Panc1 (cell line): ENCODE measurements around the gene LONP1. TPM values are rescaled to one million over a fixed set of nuclear protein-coding genes. Genes with fewer than 3 reads are reported as not detected.

ENCODE experiments used
- ATAC-seq: fragments of 200-7000 bp; cut with Tn5 transposase; 2 replicates; pipeline ENCODE4 v1.9.1; 2020; ENCODE audit warnings: mild to moderate bottlenecking, moderate library complexity
- BruUV-seq: library from RNA; stranded (reverse); fragments of 400-500 nt; replicated peaks from 2 replicates; lab custom pipeline; 2021; lab: Mats Ljungman, UMichigan
- CTCF ChIA-PET: fragments of 300-600 bp; sonication (Branson Sonifier 250); formaldehyde crosslinking; loops from one replicate; lab custom pipeline; 2022; ENCODE audit warnings: antibody characterized with exemption; lab: Charles Lee
- POLR2A ChIA-PET: fragments of 300-600 bp; sonication (Branson Sonifier 250); formaldehyde crosslinking; loops from one replicate; lab custom pipeline; 2022; ENCODE audit warnings: antibody characterized with exemption; lab: Charles Lee
- DNase-seq: peaks from one replicate; pipeline ENCODE4 v3.0.0-alpha.2; 2010; ENCODE audit warnings: low read depth, low spot score
- H3K27ac ChIP-seq: 2 replicates; pipeline ENCODE4 v1.5.1; 2011; ENCODE audit warnings: mild to moderate bottlenecking, low read length, inconsistent platforms
- H3K27me3 ChIP-seq: fragments of 200-500 bp; sonication (Bioruptor generic); 2 replicates; pipeline ENCODE4 v1.6.0; 2014; ENCODE audit warnings: low read length, inconsistent platforms; ENCODE audit not compliant: control insufficient read depth, insufficient read depth
- H3K36me3 ChIP-seq: fragments of 200-500 bp; sonication (Bioruptor generic); 2 replicates; pipeline ENCODE4 v1.5.1; 2014; ENCODE audit warnings: inconsistent platforms, mild to moderate bottlenecking, low read length, moderate library complexity; ENCODE audit not compliant: control insufficient read depth, insufficient read depth
- H3K4me1 ChIP-seq: 2 replicates; pipeline ENCODE4 v1.5.1; 2011; ENCODE audit warnings: inconsistent platforms, mild to moderate bottlenecking, low read length, moderate library complexity; ENCODE audit not compliant: control insufficient read depth, insufficient read depth
- H3K4me3 ChIP-seq, 2 experiments: 2 replicates each; pipeline ENCODE4 v1.5.1; 2011 to 2012; ENCODE audit warnings: low read depth in 2 of 2, low read length in 2 of 2, mild to moderate bottlenecking in 2 of 2, inconsistent platforms in 1 of 2, moderate library complexity in 1 of 2
- H3K9me3 ChIP-seq: fragments of 200-500 bp; sonication (Bioruptor generic); 2 replicates; pipeline ENCODE4 v1.5.1; 2014; ENCODE audit warnings: low read depth, mild to moderate bottlenecking, inconsistent platforms, low read length, moderate library complexity; ENCODE audit not compliant: control insufficient read depth, insufficient read depth
- CTCF ChIP-seq: fragments of 450-650 bp; IDR thresholded peaks from 2 replicates; pipeline ENCODE4 v1.5.1; 2017; ENCODE audit warnings: mild to moderate bottlenecking
- POLR2AphosphoS5 ChIP-seq: IDR thresholded peaks from 2 replicates; pipeline ENCODE4 v1.6.1; 2012; ENCODE audit warnings: mild to moderate bottlenecking, low read depth, low read length, moderate library complexity
- REST ChIP-seq, 2 experiments: IDR thresholded peaks; 2 replicates each; pipeline ENCODE4 v1.6.1; 2011 to 2012; ENCODE audit warnings: low read depth in 2 of 2, control low read depth in 1 of 2, low read length in 1 of 2, mild to moderate bottlenecking in 1 of 2, moderate library complexity in 1 of 2; ENCODE audit not compliant: insufficient read depth in 1 of 2
- SIN3A ChIP-seq: IDR thresholded peaks from 2 replicates; pipeline ENCODE4 v1.6.1; 2012; ENCODE audit warnings: low read depth, mild to moderate bottlenecking, low read length, moderate library complexity, borderline replicate concordance; ENCODE audit not compliant: insufficient read depth
- TCF7L2 ChIP-seq: IDR thresholded peaks from 2 replicates; pipeline ENCODE4 v1.6.1; 2011; ENCODE audit warnings: mild to moderate bottlenecking, low read depth, low read length, inconsistent platforms
- in situ Hi-C: cut with HindIII; loops from 2 replicates; pipeline ENCODE4 v1.10.0; 2016; ENCODE audit warnings: low sequenced_read_pairs, low pct_unique_long_range_greater_than_20kb
- intact Hi-C: fragments of 100-400 bp; cut with micrococcal nuclease; formaldehyde crosslinking; loops from one replicate; pipeline ENCODE4 v1.10.0; 2022; ENCODE audit not compliant: unreplicated experiment
- total RNA-seq: library from RNA; stranded (reverse); gene quantifications from one replicate; pipeline ENCODE4 v1.2.1, GENCODE V29; 2021; ENCODE audit not compliant: unreplicated experiment

LONP1 gene
- total RNA-seq, 1 experiment from 2014 or later, result 93.0 TPM

- POLR2A ChIA-PET, result interaction anchor here (0.6 kb wide), 1 partner anchor 79 kb away, joined by 3 read pairs; no protein-coding TSS in a partner anchor
Measured at GRCh38 chr19:5751709-5752108, 31.8 kb upstream of the LONP1 start.

GRCh38 chr19:5749505-5749904 lies 29.6 kb upstream of the LONP1 start:
- in situ Hi-C loops, result no loop called here
- no TSS peak for BruUV-seq
- POLR2A ChIA-PET, result no interaction called here

More at GRCh38 chr19:5751709-5752108, 31.8 kb upstream of the LONP1 start:
- no TSS peak for BruUV-seq
- TF ChIP-seq REST (IDR thresholded peaks at IDR 0.05; ENCODE audit: insufficient read depth in 1 of 2, low read depth in 2 of 2, low read length in 1 of 2) (no peak), SIN3A (no peak), POLR2AphosphoS5 (no peak), CTCF (no peak)
- DNase-seq (no peak), ATAC-seq (no peak)
- in situ Hi-C loops, result no loop called here
- CTCF ChIA-PET, result no interaction called here
- Histone ChIP-seq H3K27me3 (no peaks in the 10 kb centered on the region), H3K36me3 (no peaks in the 10 kb centered on the region), H3K27ac (no peak overlapping the region), H3K4me1 (no peaks in the 10 kb centered on the region), H3K9me3 (no peaks in the 10 kb centered on the region), H3K4me3 (no peak overlapping the region)
- intact Hi-C loops, result no loop called here

More at GRCh38 chr19:5749505-5749904, 29.6 kb upstream of the LONP1 start:
- no peak for TF ChIP-seq TCF7L2
- no peak for TF ChIP-seq REST (IDR thresholded peaks at IDR 0.05; ENCODE audit: insufficient read depth in 1 of 2, low read depth in 2 of 2, low read length in 1 of 2)
- TF ChIP-seq POLR2AphosphoS5, result no peak
- TF ChIP-seq SIN3A, result no peak
- TF ChIP-seq CTCF, result no peak
- Histone ChIP-seq H3K9me3 (no peaks in the 10 kb centered on the region), H3K4me1 (no peaks in the 10 kb centered on the region), H3K36me3 (no peaks in the 10 kb centered on the region), H3K27ac (no peak overlapping the region), H3K4me3 (no peak overlapping the region), H3K27me3 (no peaks in the 10 kb centered on the region)
- ATAC-seq, result no peak
- CTCF ChIA-PET, result interaction anchor here (0.6 to 0.7 kb wide), 2 partner anchors 75 to 590 kb away, joined by 3 to 13 read pairs; no protein-coding TSS in a partner anchor
- intact Hi-C loops, result no loop called here
- no peak for DNase-seq
